GM19324 (cell line): ENCODE measurements around the gene NOS1AP.
"Not testable (repeated sequence)": the region's sequence is repeated elsewhere in the genome, so short reads cannot be mapped to it uniquely, and the experiment has no call there.

Experiments used
- ATAC-seq: cut with Tn5 transposase; IDR thresholded peaks from one replicate; pipeline ENCODE4 v1.9.1; 2021; ENCODE audit warnings: mild to moderate bottlenecking, moderate library complexity; ENCODE audit not compliant: unreplicated experiment, low FRiP score

The NOS1AP gene

GRCh38 chr1:162056043-162056442 lies 13.4 kb upstream of the NOS1AP start:
- no peak for ATAC-seq

DNA sequence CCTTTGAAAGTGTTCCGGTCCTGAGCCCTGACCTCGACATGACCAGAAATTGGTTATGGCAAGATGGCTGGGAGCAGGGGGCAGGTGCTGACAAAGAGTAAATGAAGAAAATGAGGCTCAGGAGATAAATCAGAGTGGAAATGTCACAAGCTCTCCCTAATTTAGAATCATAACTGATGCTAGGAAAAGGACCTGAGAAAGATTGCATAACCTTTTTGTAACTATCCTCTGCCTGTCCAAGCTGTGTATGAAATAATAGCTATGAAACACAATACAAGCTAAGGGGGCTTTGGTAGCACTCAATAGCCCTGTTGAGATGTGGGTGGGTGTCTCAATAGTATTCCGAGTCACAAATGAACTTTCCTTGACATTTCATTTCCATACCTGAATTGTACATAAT lies 12.9 kb upstream of the NOS1AP start:
- ATAC-seq, result no peak

- no peak for ATAC-seq
Measured at GRCh38 chr1:162059721-162060120, 9.8 kb upstream of the NOS1AP start.

DNA sequence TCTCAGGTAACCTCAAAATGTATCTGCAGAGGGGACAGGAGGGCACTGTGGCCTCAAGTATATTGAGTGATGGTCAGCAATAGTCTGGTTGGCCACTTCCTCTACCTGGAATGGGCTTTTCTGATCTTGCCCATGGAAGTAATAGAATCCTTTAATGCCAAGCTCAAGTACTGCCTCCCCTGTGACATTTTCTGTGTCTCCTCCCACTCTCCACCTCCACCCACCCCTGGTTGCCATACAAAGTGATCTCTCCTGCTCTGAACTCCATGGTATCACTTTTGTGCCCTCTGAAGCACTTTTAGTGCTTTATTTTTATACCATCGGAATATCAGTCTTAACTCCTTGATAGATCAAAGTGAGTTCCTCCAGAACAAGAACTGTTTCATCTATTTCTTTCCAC lies 9.2 kb upstream of the NOS1AP start:
- no peak for ATAC-seq

- ATAC-seq, result no peak
Measured at GRCh38 chr1:162062542-162063015, 6.9 kb upstream of the NOS1AP start.

- no peak for ATAC-seq
Measured at GRCh38 chr1:162065016-162065415, 4.5 kb upstream of the NOS1AP start.

- not testable (repeated sequence) for ATAC-seq
Measured at GRCh38 chr1:162066836-162067235, 2.7 kb upstream of the NOS1AP start.

GRCh38 chr1:162067466-162067865 lies 2.0 kb upstream of the NOS1AP start:
- no peak for ATAC-seq

- no peak for ATAC-seq
Measured at GRCh38 chr1:162068301-162068700, 1.2 kb upstream of the NOS1AP start.

GRCh38 chr1:162070094-162070748 lies 730 bp downstream of the NOS1AP start:
- no peak for ATAC-seq

GRCh38 chr1:162070825-162071224 lies 1.3 kb downstream of the NOS1AP start:
- no peak for ATAC-seq

GRCh38 chr1:162072740-162073139 lies 3.2 kb downstream of the NOS1AP start:
- no peak for ATAC-seq

GRCh38 chr1:162074276-162075005 lies 5.0 kb downstream of the NOS1AP start:
- no peak for ATAC-seq

DNA sequence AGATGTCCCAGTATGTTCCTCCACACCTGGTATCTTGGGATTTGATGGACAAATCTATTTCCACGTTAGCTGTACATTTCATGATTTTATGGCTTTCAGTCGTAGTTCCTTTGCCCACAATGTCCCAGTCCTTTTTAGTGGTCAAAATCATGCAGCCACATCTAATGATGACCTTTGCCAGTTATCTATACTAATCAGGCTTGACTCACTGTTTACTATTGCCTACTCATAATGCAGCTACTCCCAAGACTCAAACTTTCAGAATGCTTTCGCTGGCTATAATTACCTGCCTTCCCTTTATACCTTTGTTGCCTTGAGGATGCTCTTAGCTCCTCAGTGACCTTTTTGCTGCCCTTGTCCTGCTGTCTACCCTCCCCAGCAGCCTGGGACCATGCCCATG lies 6.4 kb downstream of the NOS1AP start:
- ATAC-seq, result no peak

- no peak for ATAC-seq
Measured at GRCh38 chr1:162077648-162078299, 8.3 kb downstream of the NOS1AP start.

DNA sequence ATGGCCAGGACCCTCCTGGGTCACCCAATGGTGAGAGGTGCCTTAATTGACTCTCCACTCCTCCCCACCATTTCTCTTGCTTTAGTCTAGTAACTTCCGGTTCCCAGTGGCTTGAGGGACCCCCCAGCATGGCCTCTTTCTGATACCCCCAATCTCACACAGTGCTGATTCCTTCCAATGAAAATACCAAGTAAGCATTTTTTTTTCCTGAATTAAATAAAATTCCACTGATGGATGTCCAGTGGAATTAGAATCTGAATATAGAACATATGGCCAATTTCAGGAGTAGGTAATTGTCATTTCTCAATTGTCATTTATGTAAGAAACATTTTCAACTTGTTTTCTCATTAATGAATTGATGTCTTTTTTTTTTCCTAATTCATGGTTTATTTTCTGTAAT lies 9.5 kb downstream of the NOS1AP start:
- no peak for ATAC-seq

- ATAC-seq, result no peak
Measured at GRCh38 chr1:162080472-162081015, 11.1 kb downstream of the NOS1AP start.

GRCh38 chr1:162081316-162081715 lies 11.8 kb downstream of the NOS1AP start:
- ATAC-seq, result no peak

DNA sequence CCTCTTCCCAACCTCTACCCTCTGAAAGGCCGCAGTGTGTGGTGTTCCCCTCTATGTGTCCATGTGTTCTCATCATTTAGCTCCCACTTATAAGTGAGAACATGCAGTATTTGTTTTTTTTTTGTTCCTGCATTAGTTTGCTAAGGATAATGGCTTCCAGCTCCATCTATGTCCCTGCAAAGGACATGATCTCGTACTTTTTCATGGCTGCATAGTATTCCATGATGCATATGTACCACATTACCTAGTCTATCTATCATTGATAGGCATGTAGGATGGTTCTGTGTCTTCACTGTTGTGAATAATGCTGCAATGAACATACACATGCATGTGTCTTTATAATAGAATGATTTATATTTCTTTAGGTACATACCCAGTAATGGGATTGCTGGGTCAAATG lies 12.6 kb downstream of the NOS1AP start:
- not testable (repeated sequence) for ATAC-seq

DNA sequence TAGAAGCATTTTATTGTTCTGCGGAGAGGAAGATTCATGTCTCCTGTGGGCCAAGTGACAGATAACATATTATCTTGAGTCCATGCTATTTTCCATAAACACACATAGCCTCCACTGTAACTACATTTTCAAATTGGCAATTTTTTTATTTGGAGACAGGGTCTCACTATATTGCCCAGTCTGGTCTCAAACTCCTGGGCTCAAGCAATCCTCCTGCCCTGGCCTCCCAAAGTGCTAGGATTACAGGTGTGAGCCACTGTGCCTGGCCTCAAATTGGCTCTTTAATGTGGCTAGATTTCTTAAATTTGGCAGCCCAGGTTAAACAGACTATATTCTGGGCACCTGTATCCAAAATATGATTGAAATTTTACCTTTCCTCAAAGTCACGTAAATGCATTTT lies 13.8 kb downstream of the NOS1AP start:
- ATAC-seq, result no peak

DNA sequence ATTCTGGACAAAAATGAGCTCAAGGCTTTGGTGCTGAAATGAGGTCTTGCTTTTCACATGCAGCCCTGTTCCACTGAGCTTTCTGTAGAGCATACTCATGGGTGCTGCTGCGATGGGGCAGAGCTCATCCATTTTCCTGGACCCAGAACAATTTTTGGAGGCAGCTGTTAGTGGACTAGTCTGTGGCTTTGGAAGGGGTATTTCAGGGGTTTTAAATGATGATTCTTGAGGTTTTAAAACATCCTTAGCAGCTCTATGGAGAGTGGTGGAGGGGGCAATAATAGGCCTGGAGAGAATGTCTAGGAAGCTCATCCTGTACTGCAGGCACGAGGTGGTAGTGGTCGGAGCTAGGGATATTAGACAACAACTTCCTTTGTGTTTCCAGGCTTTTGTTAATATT lies 16.5 kb downstream of the NOS1AP start:
- no peak for ATAC-seq
